Urinary bladder (tissue), 4 donors: Measurements from ENCODE around the gene BTBD19. TPM values are rescaled to one million over a fixed set of nuclear protein-coding genes. Genes with fewer than 3 reads are reported as not detected.
"Not testable (repeated sequence)": the region's sequence is repeated elsewhere in the genome, so short reads cannot be mapped to it uniquely, and the experiment has no call there.

Experiments
- DNase-seq: peaks from one replicate; pipeline ENCODE4 v3.0.0-alpha.2; 2015; ENCODE audit errors: extremely low spot score
- H3K27ac ChIP-seq: one replicate; pipeline ENCODE4 v1.5.1; 2013; ENCODE audit warnings: low read depth, mild to moderate bottlenecking, moderate library complexity
- H3K36me3 ChIP-seq: one replicate; pipeline ENCODE4 v1.6.1; 2013; ENCODE audit warnings: mild to moderate bottlenecking, moderate library complexity; ENCODE audit not compliant: insufficient read depth
- H3K4me1 ChIP-seq: one replicate; pipeline ENCODE4 v1.6.1; 2013; ENCODE audit warnings: mild to moderate bottlenecking, moderate library complexity; ENCODE audit not compliant: insufficient read depth
- H3K4me3 ChIP-seq: one replicate; pipeline ENCODE4 v1.5.1; 2013; ENCODE audit warnings: low read depth, low read length
- WGBS: extraction: QIAGEN DNeasy Blood & Tissue Kit; methylation state at CpG from one replicate; pipeline ENCODE4 v1.1.7; 2013; 5-methylcytosine and 5-hydroxymethylcytosine counted together
- polyA plus RNA-seq: library from polyadenylated mRNA; stranded (reverse); fragments of 200-250 nt; gene quantifications from one replicate; pipeline ENCODE4 v1.2.3, GENCODE V29; 2013
- total RNA-seq: library from RNA; depleted of rRNA; stranded (reverse); fragments of >200 nt; gene quantifications from one replicate; pipeline ENCODE4 v1.2.3, GENCODE V29; 2014
- donor health status: healthy with polysubstance abuse.
- donor health status: healthy.

BTBD19 gene
- total and polyA plus RNA-seq, 2 donors: 4.3 to 5.3 TPM

DNA sequence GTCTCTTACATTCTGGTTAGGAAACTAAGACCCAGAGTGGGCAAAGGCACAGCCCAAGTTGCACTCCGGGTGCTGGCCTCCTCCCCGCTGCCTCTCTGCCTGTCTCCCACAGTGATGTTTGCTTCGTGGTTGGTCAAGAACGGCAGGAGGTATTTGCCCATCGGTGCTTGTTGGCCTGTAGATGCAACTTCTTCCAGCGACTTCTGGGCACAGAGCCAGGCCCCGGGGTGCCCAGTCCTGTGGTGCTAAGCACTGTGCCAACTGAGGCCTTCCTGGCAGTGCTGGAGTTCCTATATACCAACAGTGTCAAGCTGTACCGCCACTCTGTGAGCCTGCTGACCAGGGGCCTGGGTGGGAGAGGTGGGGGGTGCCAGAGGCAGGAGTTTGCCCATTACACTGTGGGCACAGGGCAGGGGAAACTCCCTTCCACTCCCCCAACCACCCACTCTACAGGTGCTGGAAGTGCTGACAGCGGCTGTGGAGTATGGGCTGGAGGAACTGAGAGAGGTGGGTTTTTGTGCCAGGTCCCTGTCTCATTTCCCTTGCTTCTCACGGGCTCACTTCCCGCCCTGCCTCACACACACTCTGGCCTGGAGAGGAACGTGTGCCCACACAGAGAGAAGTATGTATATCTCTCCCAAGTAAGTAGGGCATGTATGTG is 1.9 kb downstream of the BTBD19 start:
- no peak overlapping the region for H3K4me3 ChIP-seq
- 52% methylated on average over 12 of the region's 12 CpGs for WGBS

DNA sequence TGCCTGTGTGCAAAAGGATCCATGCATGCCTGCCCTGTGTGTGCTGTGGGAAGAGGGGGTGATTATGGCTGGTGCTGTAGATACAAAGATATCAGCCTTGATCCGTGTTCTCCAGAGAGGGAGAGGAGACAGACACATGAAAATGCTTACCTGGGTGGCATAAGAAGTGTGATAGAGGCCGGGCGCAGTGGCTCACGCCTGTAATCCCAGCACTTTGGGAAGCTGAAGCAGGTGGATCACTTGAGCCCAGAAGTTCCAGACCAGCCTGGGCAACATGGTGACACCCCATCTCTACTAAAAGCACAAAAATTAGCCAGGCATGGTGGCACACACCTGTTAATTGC is 2.4 kb downstream of the BTBD19 start:
- not testable (repeated sequence) for DNase-seq, H3K36me3 ChIP-seq, H3K4me1 ChIP-seq, H3K27ac ChIP-seq, H3K4me3 ChIP-seq
- WGBS: 89% methylated on average over 4 of the region's 4 CpGs

More for the DNA sequence above, 1.9 kb downstream of the BTBD19 start:
- no peaks in the 10 kb centered on the region for H3K36me3 ChIP-seq
- DNase-seq: no peak
- no peaks in the 10 kb centered on the region for H3K4me1 ChIP-seq
- H3K27ac ChIP-seq: peak overlapping the region; percentile 24

GRCh38 chr1:44811234-44811633 is 2.9 kb downstream of the BTBD19 start:
- H3K36me3 ChIP-seq: no peaks in the 10 kb centered on the region
- H3K27ac ChIP-seq: no peak overlapping the region
- WGBS: 79% methylated on average over 8 of the region's 8 CpGs
- DNase-seq: no peak
- no peak overlapping the region for H3K4me3 ChIP-seq
- H3K4me1 ChIP-seq: no peaks in the 10 kb centered on the region

- Histone ChIP-seq H3K4me3 (peak overlapping the region; percentile 41), H3K27ac (no peak overlapping the region), H3K4me1 (no peaks in the 10 kb centered on the region), H3K36me3 (no peaks in the 10 kb centered on the region)
- 52% methylated on average over 48 of the region's 48 CpGs for WGBS
- DNase-seq: no peak
Observed at GRCh38 chr1:44812822-44813543, 4.7 kb downstream of the BTBD19 start.

- H3K4me1 ChIP-seq, H3K4me3 ChIP-seq, H3K27ac ChIP-seq, DNase-seq, H3K36me3 ChIP-seq: not testable (repeated sequence)
- WGBS: 88% methylated on average over 9 of the region's 9 CpGs
Observed at GRCh38 chr1:44815926-44816325, 7.6 kb downstream of the BTBD19 start.

GRCh38 chr1:44817307-44817706 is 9.0 kb downstream of the BTBD19 start:
- Histone ChIP-seq H3K36me3 (no peaks in the 10 kb centered on the region), H3K27ac (no peak overlapping the region), H3K4me1 (peaks cover 3% of the 10 kb centered on the region), H3K4me3 (no peak overlapping the region)
- WGBS: 88% methylated on average over 2 of the region's 2 CpGs
- no peak for DNase-seq

DNA sequence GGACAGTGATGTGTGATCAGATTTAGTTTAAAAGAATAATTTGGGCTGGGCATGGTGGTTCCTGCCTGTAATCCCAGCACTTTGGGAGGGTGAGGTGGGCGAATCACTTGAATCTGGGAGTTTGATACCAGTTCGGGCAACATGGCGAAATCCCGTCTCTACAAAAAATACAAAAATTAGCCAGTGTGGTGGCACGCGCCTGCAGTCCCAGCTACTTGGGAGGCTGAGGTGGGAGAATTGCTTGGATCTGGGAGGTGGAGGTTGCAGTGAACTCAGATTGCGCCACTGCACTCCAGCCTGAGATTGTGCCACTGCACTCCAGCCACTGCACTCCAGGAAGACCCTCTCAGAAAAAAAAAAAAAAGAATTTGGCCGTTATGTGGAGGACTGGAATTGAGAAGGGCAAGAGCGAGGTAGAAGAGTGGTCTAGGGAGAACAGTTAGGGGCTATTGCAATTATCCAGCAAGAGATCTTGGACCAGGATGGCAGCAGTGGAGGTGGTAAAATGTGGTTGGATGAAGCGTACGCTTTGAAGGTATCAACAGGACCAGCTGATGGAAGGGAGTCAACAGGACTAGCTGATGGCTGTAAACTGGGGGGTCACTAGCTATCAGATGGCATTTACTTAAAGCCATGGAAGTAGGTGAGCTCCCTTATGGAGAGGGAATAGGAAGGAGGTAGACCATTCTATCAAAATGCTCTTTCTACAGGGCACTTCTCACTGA is 9.6 kb downstream of the BTBD19 start:
- no peak for DNase-seq
- 94% methylated on average over 11 of the region's 11 CpGs for WGBS
- no peak overlapping the region for H3K27ac ChIP-seq
- H3K36me3 ChIP-seq: no peaks in the 10 kb centered on the region
- H3K4me1 ChIP-seq: peaks cover 3% of the 10 kb centered on the region
- H3K4me3 ChIP-seq: no peak overlapping the region

- WGBS: 1% methylated on average over 13 of the region's 13 CpGs
Observed at GRCh38 chr1:44819196-44819607, 10.9 kb downstream of the BTBD19 start.

GRCh38 chr1:44819608-44820327 is 11.4 kb downstream of the BTBD19 start:
- no peaks in the 10 kb centered on the region for H3K36me3 ChIP-seq
- H3K4me3 ChIP-seq: peak overlapping the region; percentile 45
- H3K4me1 ChIP-seq: peaks cover 3% of the 10 kb centered on the region
- H3K27ac ChIP-seq: peak overlapping the region; percentile 88
- WGBS: under 1% methylated on average over 33 of the region's 33 CpGs
- DNase-seq: peak; percentile 89

More at GRCh38 chr1:44819196-44819607, 10.9 kb downstream of the BTBD19 start:
- H3K27ac ChIP-seq: peak overlapping the region; percentile 88
- H3K36me3 ChIP-seq: no peaks in the 10 kb centered on the region
- no peak for DNase-seq
- no peak overlapping the region for H3K4me3 ChIP-seq
- H3K4me1 ChIP-seq: peaks cover 3% of the 10 kb centered on the region

DNA sequence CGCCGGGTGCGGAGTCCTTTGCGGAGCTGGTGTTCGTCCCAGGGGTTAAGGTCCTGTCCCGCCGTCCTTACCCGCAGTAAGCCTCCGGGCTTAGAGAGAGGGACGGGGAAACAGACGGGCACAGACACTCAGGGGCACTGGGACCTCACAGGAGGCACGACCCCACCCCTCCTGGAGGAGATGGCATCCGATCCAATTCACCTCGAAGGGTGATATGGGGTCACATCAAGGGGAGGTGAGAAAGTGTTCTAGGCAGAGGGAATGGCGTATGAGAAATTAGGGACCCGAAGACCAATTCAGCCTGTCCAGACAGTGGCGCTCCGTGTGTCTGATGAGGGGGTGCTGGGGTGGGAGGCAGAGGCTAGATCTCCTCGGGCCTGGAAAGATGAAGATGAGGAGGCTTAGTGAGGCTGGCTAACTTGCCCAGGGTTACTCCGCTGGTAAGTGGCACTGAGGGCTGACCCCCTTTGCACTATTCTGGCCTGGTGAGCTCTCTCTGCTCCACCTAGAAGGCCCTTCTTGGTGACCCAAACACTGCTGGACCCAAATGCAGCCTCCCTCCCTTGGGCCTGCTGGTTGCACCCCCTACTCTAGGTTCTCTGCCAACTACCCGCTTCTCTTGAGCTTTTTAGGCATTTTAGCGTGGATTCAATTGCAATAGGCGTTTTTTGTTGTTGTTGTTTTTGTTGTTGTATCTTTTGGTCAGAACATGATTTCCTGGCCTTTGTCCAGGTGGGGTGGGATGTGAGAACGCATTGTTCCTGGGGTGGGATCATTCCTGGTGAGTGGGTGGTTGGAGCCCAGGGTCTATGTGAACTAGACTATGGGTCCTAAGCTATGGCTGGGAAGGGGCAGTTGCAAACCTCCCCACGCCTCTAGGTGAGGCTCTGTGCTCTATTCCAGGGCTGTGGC is 12.3 kb downstream of the BTBD19 start:
- no peaks in the 10 kb centered on the region for H3K36me3 ChIP-seq
- peak overlapping the region; percentile 45 for H3K4me3 ChIP-seq
- H3K27ac ChIP-seq: peak overlapping the region; percentile 88
- WGBS: 24% methylated on average over 25 of the region's 25 CpGs
- peaks cover 3% of the 10 kb centered on the region for H3K4me1 ChIP-seq
- DNase-seq: no peak

DNA sequence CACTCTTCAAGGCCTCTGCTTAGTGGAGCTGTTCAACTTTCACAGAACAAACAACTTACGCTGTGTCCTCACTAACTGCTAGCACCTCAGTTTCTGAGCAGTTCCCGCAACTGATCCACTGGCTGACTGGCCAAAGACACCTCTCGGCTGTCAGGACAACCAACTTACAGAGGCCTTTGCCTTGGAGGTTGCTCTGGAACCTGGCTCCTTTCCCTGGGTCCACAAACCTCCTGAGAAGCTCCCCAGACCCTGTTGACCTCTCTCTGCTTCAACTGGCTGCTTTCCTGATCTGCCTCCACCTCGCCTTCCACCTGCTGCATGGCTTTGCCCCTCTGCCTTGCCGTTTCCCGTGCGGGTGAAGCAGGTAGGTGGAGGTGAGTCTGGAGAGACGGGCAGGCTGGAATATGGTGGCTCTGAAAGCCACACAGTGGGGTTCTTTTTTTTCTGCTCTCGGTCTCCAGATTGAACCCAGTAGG is 13.0 kb downstream of the BTBD19 start:
- Histone ChIP-seq H3K27ac (no peak overlapping the region), H3K4me1 (peaks cover 3% of the 10 kb centered on the region), H3K4me3 (no peak overlapping the region), H3K36me3 (no peaks in the 10 kb centered on the region)
- WGBS: 87% methylated on average over 9 of the region's 9 CpGs
- DNase-seq: no peak

DNA sequence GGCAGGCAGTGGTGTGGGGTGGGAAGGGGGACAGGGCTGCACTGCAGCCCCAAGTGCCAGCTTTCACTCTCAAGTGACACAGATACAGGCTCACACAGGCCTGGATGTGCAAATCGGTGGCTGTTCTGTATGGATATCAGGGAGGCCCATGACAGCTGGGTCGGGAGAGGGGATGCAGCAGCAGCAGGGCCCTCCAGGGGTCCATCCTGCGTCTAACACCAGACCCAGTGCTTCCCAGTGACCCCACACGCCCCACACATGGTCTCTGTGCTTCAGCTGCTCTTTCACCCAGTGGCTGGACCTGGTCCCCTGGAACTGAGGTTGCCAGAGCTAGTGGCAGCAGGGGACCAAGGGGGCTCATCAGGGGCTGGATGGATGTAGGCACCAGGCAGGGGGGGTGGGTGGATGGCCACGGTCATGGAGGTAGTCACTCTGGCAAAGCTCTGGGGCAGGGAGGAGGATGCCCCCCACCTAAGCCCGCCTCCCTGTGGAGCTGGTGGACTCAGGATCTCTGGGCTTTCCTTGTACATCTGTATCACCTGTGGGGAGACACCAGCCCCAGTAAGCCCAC is 13.9 kb downstream of the BTBD19 start:
- Histone ChIP-seq H3K27ac (no peak overlapping the region), H3K4me1 (peaks cover 3% of the 10 kb centered on the region), H3K4me3 (no peak overlapping the region), H3K36me3 (no peaks in the 10 kb centered on the region)
- DNase-seq: no peak
- WGBS: 87% methylated on average over 6 of the region's 6 CpGs
